HG02759 (cell line): Measurements from ENCODE around the gene WDCP.

ENCODE experiments used
- ATAC-seq: cut with Tn5 transposase; IDR thresholded peaks from one replicate; pipeline ENCODE4 v1.9.1; 2021; ENCODE audit warnings: mild to moderate bottlenecking, moderate library complexity; ENCODE audit not compliant: unreplicated experiment

Gene WDCP

GRCh38 chr2:24007693-24008092, 39.5 kb downstream of the WDCP start:
- ATAC-seq: no peak

- ATAC-seq: no peak
Measured at GRCh38 chr2:23994567-23994966, 52.6 kb downstream of the WDCP start.

- no peak for ATAC-seq
Measured at GRCh38 chr2:23993736-23994269, 53.4 kb downstream of the WDCP start.

GRCh38 chr2:23992931-23993330, 54.3 kb downstream of the WDCP start:
- ATAC-seq: no peak

- no peak for ATAC-seq
Measured at GRCh38 chr2:23988371-23988770, 58.8 kb downstream of the WDCP start.
